Mucosa of stomach (tissue), 1 donor: ENCODE measurements around the gene PIK3C2B.

Experiments
- H3K27me3 ChIP-seq: one replicate; pipeline ENCODE4 v1.7.0; 2013; ENCODE audit warnings: mild to moderate bottlenecking, low read length; ENCODE audit not compliant: control insufficient read depth, insufficient read depth
- H3K36me3 ChIP-seq: one replicate; pipeline ENCODE4 v1.7.0; 2013; ENCODE audit warnings: low read length; ENCODE audit not compliant: control insufficient read depth, insufficient read depth
- H3K4me1 ChIP-seq: one replicate; pipeline ENCODE4 v1.7.0; 2013; ENCODE audit warnings: mild to moderate bottlenecking, low read length; ENCODE audit not compliant: control insufficient read depth, insufficient read depth
- H3K4me3 ChIP-seq: one replicate; pipeline ENCODE4 v1.7.0; 2013; ENCODE audit warnings: low read length
- H3K9ac ChIP-seq: one replicate; pipeline ENCODE4 v1.7.0; 2013; ENCODE audit warnings: mild to moderate bottlenecking, low read length, moderate library complexity
- H3K9me3 ChIP-seq: one replicate; pipeline ENCODE4 v1.7.0; 2013; ENCODE audit warnings: mild to moderate bottlenecking, low read length, moderate library complexity; ENCODE audit not compliant: control insufficient read depth
- donor health status: Pancreatic carcinoma.

The PIK3C2B gene

GRCh38 chr1:204461331-204462228, 33.0 kb downstream of the PIK3C2B start:
- peaks cover 18% of the 10 kb centered on the region for H3K36me3 ChIP-seq

GRCh38 chr1:204460346-204460745, 34.3 kb downstream of the PIK3C2B start:
- Histone ChIP-seq H3K4me1 (peaks cover 5% of the 10 kb centered on the region), H3K9ac (no peak overlapping the region), H3K4me3 (no peak overlapping the region), H3K27me3 (no peaks in the 10 kb centered on the region), H3K36me3 (peaks cover 25% of the 10 kb centered on the region), H3K9me3 (no peaks in the 10 kb centered on the region)

More at GRCh38 chr1:204461331-204462228, 33.0 kb downstream of the PIK3C2B start:
- Histone ChIP-seq H3K9me3 (no peaks in the 10 kb centered on the region), H3K9ac (no peak overlapping the region), H3K4me3 (no peak overlapping the region), H3K27me3 (no peaks in the 10 kb centered on the region), H3K4me1 (peaks cover 16% of the 10 kb centered on the region)

- Histone ChIP-seq H3K36me3 (peaks cover 25% of the 10 kb centered on the region), H3K9me3 (no peaks in the 10 kb centered on the region), H3K9ac (no peak overlapping the region), H3K4me1 (no peaks in the 10 kb centered on the region), H3K27me3 (no peaks in the 10 kb centered on the region), H3K4me3 (no peak overlapping the region)
Measured at GRCh38 chr1:204459706-204460105, 34.9 kb downstream of the PIK3C2B start.

- H3K36me3 ChIP-seq, result peaks cover 20% of the 10 kb centered on the region
- H3K4me1 ChIP-seq, result peaks cover 9% of the 10 kb centered on the region
Measured at GRCh38 chr1:204457666-204458065, 36.9 kb downstream of the PIK3C2B start.

GRCh38 chr1:204456826-204457442, 37.7 kb downstream of the PIK3C2B start:
- Histone ChIP-seq H3K4me1 (peaks cover 16% of the 10 kb centered on the region), H3K27me3 (no peaks in the 10 kb centered on the region), H3K9me3 (no peaks in the 10 kb centered on the region), H3K9ac (no peak overlapping the region), H3K4me3 (no peak overlapping the region), H3K36me3 (peaks cover 19% of the 10 kb centered on the region)

More at GRCh38 chr1:204457666-204458065, 36.9 kb downstream of the PIK3C2B start:
- no peak overlapping the region for H3K4me3 ChIP-seq
- no peaks in the 10 kb centered on the region for H3K9me3 ChIP-seq
- no peaks in the 10 kb centered on the region for H3K27me3 ChIP-seq
- no peak overlapping the region for H3K9ac ChIP-seq

GRCh38 chr1:204455831-204456145, 38.8 kb downstream of the PIK3C2B start:
- H3K9me3 ChIP-seq, result no peaks in the 10 kb centered on the region
- H3K27me3 ChIP-seq, result no peaks in the 10 kb centered on the region
- no peak overlapping the region for H3K9ac ChIP-seq
- peaks cover 14% of the 10 kb centered on the region for H3K36me3 ChIP-seq
- peaks cover 28% of the 10 kb centered on the region for H3K4me1 ChIP-seq
- H3K4me3 ChIP-seq, result no peak overlapping the region

- Histone ChIP-seq H3K27me3 (no peaks in the 10 kb centered on the region), H3K4me1 (peaks cover 33% of the 10 kb centered on the region), H3K4me3 (no peak overlapping the region), H3K9ac (no peak overlapping the region), H3K36me3 (peaks cover 14% of the 10 kb centered on the region), H3K9me3 (no peaks in the 10 kb centered on the region)
Measured at GRCh38 chr1:204455063-204455830, 39.4 kb downstream of the PIK3C2B start.

- Histone ChIP-seq H3K9ac (no peak overlapping the region), H3K9me3 (no peaks in the 10 kb centered on the region), H3K4me1 (peaks cover 41% of the 10 kb centered on the region), H3K36me3 (peaks cover 11% of the 10 kb centered on the region), H3K4me3 (no peak overlapping the region), H3K27me3 (no peaks in the 10 kb centered on the region)
Measured at GRCh38 chr1:204454476-204454875, 40.1 kb downstream of the PIK3C2B start.

- Histone ChIP-seq H3K4me3 (no peak overlapping the region), H3K4me1 (peaks cover 53% of the 10 kb centered on the region), H3K9me3 (no peaks in the 10 kb centered on the region), H3K9ac (peak overlapping the region; percentile 40), H3K27me3 (no peaks in the 10 kb centered on the region), H3K36me3 (peaks cover 7% of the 10 kb centered on the region)
Measured at GRCh38 chr1:204453141-204453772, 41.3 kb downstream of the PIK3C2B start.

- Histone ChIP-seq H3K36me3 (peaks cover 18% of the 10 kb centered on the region), H3K4me1 (peaks cover 69% of the 10 kb centered on the region), H3K4me3 (peak overlapping the region; percentile 15), H3K9me3 (no peaks in the 10 kb centered on the region), H3K9ac (peak overlapping the region; percentile 58), H3K27me3 (no peaks in the 10 kb centered on the region)
Measured at GRCh38 chr1:204451352-204452124, 43.1 kb downstream of the PIK3C2B start.
